NCI-H524 (cell line): ENCODE measurements around the gene CARD19.
"Not testable (repeated sequence)": the region's sequence is repeated elsewhere in the genome, so short reads cannot be mapped to it uniquely, and the experiment has no call there.

ENCODE experiments used
- DNase-seq, 2 experiments: peaks; one replicate each; lab custom pipeline; 2025; lab: John Stamatoyannopoulos, UW

Gene CARD19

GRCh38 chr9:93134015-93134739 lies 38.2 kb downstream of the CARD19 start, which contains the start of gene NINJ1:
Gene NINJ1, minus strand, starts transcription at chr9:93134251. Its CDS starts 34 bp downstream, at chr9:93134217.
- peak; percentile 68 to 71 for DNase-seq

- peak; percentile 78 to 94 for DNase-seq
Measured at GRCh38 chr9:93134740-93135444, 38.9 kb downstream of the CARD19 start.

- DNase-seq, result peak in 1 of 2 experiments; percentile 40
Measured at GRCh38 chr9:93136011-93136440, 40.0 kb downstream of the CARD19 start.

GRCh38 chr9:93137362-93137761 lies 41.3 kb downstream of the CARD19 start:
- DNase-seq, result no peak

GRCh38 chr9:93138171-93138764 lies 42.3 kb downstream of the CARD19 start:
- DNase-seq, result peak; percentile 74 to 90

- no peak for DNase-seq
Measured at GRCh38 chr9:93139365-93140182, 43.6 kb downstream of the CARD19 start.

GRCh38 chr9:93141771-93142483 lies 45.9 kb downstream of the CARD19 start:
- no peak for DNase-seq

- DNase-seq, result peak in 1 of 2 experiments; percentile 35
Measured at GRCh38 chr9:93143830-93144530, 48.0 kb downstream of the CARD19 start.

- not testable (repeated sequence) for DNase-seq
Measured at GRCh38 chr9:93146696-93147095, 50.7 kb downstream of the CARD19 start.

GRCh38 chr9:93147632-93148031 lies 51.6 kb downstream of the CARD19 start:
- no peak for DNase-seq

- DNase-seq, result no peak
Measured at GRCh38 chr9:93148721-93149120, 52.7 kb downstream of the CARD19 start.

GRCh38 chr9:93149361-93149760 lies 53.3 kb downstream of the CARD19 start:
- no peak for DNase-seq

- no peak for DNase-seq
Measured at GRCh38 chr9:93151097-93151784, 55.2 kb downstream of the CARD19 start.

GRCh38 chr9:93154293-93154903 lies 58.4 kb downstream of the CARD19 start:
- peak; percentile 40 to 75 for DNase-seq

- DNase-seq, result peak; percentile 77 to 90
Measured at GRCh38 chr9:93155716-93156474, 59.9 kb downstream of the CARD19 start.

GRCh38 chr9:93156475-93157008 lies 60.5 kb downstream of the CARD19 start:
- DNase-seq, result no peak

- DNase-seq, result peak; percentile 47 to 80
Measured at GRCh38 chr9:93159601-93160471, 63.8 kb downstream of the CARD19 start.
